Right lobe of liver (tissue), 4 donors: ENCODE measurements around the gene MAP2K2.

Experiments used
- POLR2A ChIP-seq: fragments of 450-650 bp; IDR thresholded peaks from one replicate; pipeline ENCODE4 v1.6.1; 2017; ENCODE audit warnings: antibody characterized with exemption, mild to moderate bottlenecking
- TF ChIP-seq, protein P1 (sequence below), 4 donors: fragments of 200-600 bp in 3 of 4; fragments of 450-650 bp in 1 of 4; IDR thresholded peaks; one replicate each; pipeline versions ENCODE4 v1.5.1 to v1.8.0; 2016 to 2022; ENCODE audit warnings: antibody characterized with exemption in 4 of 4, mild to moderate bottlenecking in 2 of 4
- donor health status: DM: no; HTN: no; CAD: no.
- donor health status: DM: no; HTN: no; CAD: no.
- donor health status: DM: no; HTN: yes; CAD: no.

DNA sequence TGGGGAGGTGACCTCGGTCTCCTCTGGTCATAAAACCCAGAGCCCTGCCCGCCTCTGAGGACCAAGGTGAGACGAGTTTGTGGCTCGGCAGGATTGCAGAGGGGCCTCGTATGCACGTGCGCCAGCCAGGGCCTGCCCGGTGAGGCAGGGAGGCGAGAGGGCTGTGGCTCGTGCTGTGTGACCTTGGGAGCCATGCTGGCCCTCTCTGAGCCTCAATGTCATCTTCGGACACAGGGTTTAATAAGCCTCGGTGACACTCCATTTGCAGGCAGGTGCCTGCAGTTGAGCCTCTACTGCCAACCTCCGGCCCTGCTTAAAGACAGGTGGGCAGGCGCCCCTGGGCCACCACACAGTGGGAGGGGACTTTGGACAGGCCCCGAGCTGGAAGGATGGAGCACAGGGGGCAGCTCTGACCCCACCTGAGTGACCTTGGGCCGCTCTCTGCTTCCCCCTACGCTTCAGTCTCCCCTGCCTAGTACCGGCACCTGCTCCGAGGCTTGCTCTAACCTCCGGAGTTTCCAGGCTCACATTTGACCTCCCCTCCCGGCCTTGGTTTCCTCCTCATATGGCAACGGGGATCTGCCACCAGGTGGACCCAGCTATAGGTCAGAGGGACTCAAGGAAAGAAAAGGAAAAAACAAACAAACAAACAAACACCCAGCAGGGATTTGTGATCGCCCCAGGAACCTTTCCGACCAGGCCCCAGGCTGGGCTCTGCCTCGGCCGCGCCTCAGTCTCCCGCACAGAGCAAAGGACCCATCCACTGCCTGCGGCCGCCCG, 60.4 kb downstream of the MAP2K2 start:
- TF ChIP-seq, protein P1, sequence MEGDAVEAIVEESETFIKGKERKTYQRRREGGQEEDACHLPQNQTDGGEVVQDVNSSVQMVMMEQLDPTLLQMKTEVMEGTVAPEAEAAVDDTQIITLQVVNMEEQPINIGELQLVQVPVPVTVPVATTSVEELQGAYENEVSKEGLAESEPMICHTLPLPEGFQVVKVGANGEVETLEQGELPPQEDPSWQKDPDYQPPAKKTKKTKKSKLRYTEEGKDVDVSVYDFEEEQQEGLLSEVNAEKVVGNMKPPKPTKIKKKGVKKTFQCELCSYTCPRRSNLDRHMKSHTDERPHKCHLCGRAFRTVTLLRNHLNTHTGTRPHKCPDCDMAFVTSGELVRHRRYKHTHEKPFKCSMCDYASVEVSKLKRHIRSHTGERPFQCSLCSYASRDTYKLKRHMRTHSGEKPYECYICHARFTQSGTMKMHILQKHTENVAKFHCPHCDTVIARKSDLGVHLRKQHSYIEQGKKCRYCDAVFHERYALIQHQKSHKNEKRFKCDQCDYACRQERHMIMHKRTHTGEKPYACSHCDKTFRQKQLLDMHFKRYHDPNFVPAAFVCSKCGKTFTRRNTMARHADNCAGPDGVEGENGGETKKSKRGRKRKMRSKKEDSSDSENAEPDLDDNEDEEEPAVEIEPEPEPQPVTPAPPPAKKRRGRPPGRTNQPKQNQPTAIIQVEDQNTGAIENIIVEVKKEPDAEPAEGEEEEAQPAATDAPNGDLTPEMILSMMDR (IDR thresholded peaks at IDR 0.05) = peak in 2 of 4 donors; percentile 17 to 24
- TF ChIP-seq POLR2A = no peak
